RWPE1 (cell line): ENCODE results near the gene ZNF773.
A peak's percentile ranks its signal among the peaks of the same experiment; 100 is the strongest.
"Not testable (repeated sequence)": the region's sequence is repeated elsewhere in the genome, so short reads cannot be mapped to it uniquely, and the experiment has no call there.

Experiments used
- CTCF ChIA-PET: fragments of 350-600 bp; sonication (Branson Sonifier 250); formaldehyde crosslinking; extraction: SDS; loops from one replicate; lab custom pipeline; 2021; lab: Yijun Ruan, JAX
- POLR2A ChIA-PET: fragments of 400-600 bp; formaldehyde crosslinking; extraction: SDS; loops from one replicate; lab custom pipeline; 2020; ENCODE audit warnings: antibody characterized with exemption; ENCODE audit not compliant: low non-redundant PET; lab: Yijun Ruan, JAX
- DNase-seq: peaks from one replicate; pipeline ENCODE4 v3.0.0; 2012; ENCODE audit warnings: low spot score
- H3K27ac ChIP-seq: fragments of 450-650 bp; 2 replicates; pipeline ENCODE4 v1.5.1; 2017
- CTCF ChIP-seq: fragments of 450-650 bp; conservative IDR thresholded peaks from 2 replicates; pipeline ENCODE4 v1.5.1; 2017; ENCODE audit warnings: low read depth, mild to moderate bottlenecking

The ZNF773 gene

DNA sequence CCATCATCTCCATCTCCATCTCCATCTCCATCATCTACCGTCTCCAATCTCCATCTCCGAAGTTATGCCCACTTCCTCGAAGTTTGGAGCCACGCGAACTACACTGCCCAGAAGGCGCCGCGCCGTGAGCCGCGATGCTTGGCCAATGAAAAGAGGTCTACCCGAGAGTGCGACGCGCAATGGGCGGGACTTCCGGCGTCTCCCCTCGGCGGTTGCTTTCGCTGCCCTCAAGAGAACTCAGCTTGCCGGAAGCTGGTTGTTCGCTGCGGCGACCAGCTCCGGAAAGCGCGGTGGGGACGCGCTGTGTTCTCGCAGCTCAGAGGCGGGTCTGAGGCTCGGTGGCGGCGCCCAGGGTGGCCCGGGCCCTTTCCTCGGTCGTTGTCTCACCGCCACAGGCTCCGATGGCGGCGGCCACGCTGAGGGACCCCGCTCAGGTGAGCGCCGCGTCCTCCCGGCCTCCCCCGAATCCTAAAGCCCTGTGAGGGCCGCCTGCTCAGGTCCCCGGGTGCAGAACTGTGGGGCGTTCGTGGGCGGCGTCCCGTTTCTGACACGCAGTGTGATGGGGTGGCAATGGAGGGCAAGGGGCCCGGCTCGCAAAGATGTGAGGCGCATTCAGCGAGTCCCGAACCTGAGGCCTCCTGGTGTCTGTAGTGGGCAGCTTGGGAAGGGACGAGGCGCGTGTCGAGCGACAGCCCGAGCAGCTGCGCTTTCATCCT lies at the start of gene ZNF773:
Gene ZNF773, plus strand, starts transcription at position 259 of the 716 bp plus-strand sequence. Its CDS starts 143 bp downstream, at position 402.
- H3K27ac ChIP-seq: peak within 1 kb of the TSS; percentile 80
- POLR2A ChIA-PET: interaction anchor here (0.7 kb wide), 1 partner anchor 19 kb away, joined by 7 read pairs; no protein-coding TSS in a partner anchor
- DNase-seq: peak; percentile 85
- CTCF ChIA-PET: not testable (repeated sequence)

DNA sequence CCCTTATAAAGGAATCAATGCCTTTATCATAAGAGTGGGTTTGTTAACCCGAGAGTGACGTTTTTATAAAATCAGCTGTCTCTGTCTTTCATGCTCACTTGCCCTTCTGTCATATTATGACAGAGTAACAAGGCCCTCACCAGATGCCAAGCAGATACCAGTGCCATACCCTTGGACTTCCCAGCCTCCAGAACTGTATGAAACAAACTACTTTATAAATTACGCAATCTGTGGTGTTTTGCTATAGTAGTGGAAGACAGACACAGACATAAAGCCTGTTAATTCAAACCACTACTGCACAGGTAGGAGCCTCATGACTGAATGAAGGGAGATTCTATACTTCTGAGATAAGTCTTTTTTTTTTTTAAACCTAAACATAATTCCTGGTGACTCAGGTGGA lies 47.4 kb upstream of the ZNF773 start:
- CTCF ChIA-PET: no interaction called here

DNA sequence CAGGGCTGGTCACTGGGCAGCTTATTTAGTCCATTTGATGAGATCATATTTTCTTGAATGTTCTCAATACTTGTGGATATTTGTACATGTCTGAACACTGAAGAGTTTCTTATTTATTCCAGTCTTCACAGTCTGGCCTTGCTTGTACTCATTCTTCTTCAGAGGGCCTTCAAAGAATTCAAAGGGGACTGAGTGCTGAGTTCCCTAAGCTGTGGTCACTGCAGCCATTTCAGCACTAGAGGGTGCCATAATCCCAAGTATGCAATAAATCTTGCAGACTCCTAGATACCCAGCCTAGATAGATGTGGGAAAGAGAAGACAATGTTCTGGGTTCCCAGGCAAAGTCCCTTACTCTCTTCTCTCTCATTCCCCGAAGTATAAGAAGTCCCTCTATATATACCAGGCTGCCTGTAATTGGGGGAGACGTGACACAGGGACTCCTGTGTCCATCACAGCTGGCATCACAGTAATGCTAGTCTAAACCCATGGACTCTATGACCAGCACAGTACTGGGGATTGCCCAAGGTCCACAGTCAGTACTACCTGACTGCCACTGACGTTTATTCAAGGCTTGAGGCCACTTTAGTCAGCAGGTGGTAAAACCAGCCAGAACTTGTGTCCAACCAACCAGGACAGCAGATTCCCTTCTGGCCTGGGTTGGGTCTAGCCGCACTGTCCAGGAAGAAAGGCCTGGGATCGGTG lies 33.9 kb upstream of the ZNF773 start:
- H3K27ac ChIP-seq: no peak overlapping the region
- ChIA-PET CTCF (no interaction called here), POLR2A (no interaction called here)
- TF ChIP-seq CTCF: 0 out of 2 replicates have a peak, but pooled peaks have one; percentile 13
- DNase-seq: no peak

More for the DNA sequence above, 47.4 kb upstream of the ZNF773 start:
- no peak for DNase-seq
- POLR2A ChIA-PET: no interaction called here
- H3K27ac ChIP-seq: no peak overlapping the region
- TF ChIP-seq CTCF: no peak

GRCh38 chr19:57466489-57466888 lies 33.2 kb upstream of the ZNF773 start:
- no peak overlapping the region for H3K27ac ChIP-seq
- ChIA-PET POLR2A (no interaction called here), CTCF (no interaction called here)
- TF ChIP-seq CTCF: no peak
- DNase-seq: no peak

- POLR2A ChIA-PET: no interaction called here
- no peak for TF ChIP-seq CTCF
- no peak overlapping the region for H3K27ac ChIP-seq
- CTCF ChIA-PET: no interaction called here
- DNase-seq: no peak
Observed at GRCh38 chr19:57473646-57474045, 26.1 kb upstream of the ZNF773 start.

DNA sequence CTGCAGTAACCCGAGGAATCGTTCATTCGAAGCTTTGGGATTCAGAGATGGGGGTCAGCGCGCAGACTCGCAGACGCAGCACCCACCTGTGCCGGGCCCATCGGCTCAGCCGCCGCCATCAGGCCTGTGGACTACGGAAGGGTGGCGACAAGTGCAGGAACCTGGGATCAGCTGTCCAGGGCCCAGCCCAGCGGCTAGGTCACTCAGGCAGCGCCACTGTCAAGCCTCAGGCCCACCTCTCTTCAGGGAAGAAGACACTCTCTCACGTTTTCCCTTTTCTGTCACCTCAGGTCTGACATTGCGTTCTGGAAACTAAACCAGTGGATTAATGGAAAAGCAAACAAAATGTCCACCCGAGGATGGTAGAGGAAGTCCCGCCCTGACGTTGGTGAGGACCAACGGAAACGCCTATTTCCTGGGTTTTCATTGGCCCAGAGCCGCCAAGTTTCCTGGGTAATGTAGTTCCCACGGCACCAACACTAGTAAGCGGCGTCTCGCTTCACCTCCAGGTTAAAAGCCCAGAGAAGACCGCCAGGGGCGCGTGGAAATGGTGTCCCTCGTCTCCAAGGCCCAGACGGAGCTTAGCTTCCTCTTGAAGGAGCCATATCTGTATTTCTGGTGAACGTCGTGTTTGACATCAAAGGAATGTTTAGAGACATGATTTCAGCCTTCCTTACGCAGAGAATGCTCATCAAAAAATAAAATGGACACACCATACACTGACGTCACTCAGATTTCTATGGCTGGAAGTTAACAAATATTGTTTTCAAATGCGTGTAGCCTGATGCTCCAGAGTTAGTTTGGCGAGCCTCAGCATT lies 22.3 kb upstream of the ZNF773 start, which contains the start of gene ZNF772:
Gene ZNF772, minus strand, starts transcription at position 376 of the 818 bp plus-strand sequence. Its CDS starts 257 bp downstream, at position 119.
- peak within 1 kb of the TSS; percentile 62 for H3K27ac ChIP-seq
- POLR2A ChIA-PET: no interaction called here
- peak; percentile 39 for TF ChIP-seq CTCF
- DNase-seq: peak; percentile 90
- CTCF ChIA-PET: interaction anchor here (0.6 kb wide), 4 partner anchors 370 to 1813 kb away, joined by 3 to 4 read pairs (median 4); no protein-coding TSS in a partner anchor

DNA sequence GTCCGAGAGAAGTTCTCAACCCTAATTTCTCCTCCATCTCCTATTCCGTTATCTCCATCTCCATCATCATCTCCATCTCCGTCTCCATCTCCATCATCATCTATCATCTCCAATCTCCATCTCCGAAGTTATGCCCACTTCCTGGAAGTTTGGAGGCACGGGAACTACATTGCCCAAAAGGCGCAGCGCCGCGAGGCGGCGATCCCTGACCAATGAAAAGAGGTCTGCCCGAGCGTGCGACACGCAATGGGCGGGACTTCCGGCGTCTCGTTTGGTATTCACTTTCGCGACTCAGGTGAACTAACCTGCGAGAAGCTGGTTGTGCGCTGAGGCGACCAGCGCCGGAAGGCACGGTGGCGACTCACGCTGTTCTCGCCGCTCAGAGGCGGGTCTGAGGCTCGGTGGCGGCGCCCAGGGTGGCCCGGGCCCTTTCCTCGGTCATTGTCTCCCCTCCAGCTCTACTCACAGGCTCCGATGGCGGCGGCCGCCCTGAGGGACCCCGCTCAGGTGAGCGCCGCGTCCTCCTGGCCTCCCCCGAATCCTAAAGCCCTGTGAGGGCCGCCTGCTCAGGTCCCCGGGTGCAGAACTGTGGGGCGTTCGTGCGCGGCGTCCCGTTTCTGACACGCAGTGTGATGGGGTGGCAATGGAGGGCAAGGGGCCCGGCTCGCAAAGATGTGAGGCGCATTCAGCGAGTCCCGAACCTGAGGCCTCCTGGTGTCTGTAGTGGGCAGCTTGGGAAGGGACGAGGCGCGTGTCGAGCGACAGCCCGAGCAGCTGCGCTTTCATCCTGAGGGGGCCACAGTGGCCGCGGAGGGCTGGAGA lies 12.1 kb upstream of the ZNF773 start, which contains the start of gene ZNF419:
Gene ZNF419, plus strand, starts transcription at position 274 of the 822 bp plus-strand sequence. Its CDS starts 201 bp downstream, at position 475.
- CTCF ChIA-PET: interaction anchor here (0.7 kb wide), 1 partner anchor 755 kb away, joined by 3 read pairs; no protein-coding TSS in a partner anchor
- DNase-seq: peak; percentile 90
- peak within 1 kb of the TSS; percentile 70 for H3K27ac ChIP-seq
- POLR2A ChIA-PET: not testable (repeated sequence)

GRCh38 chr19:57488299-57488644 lies 11.5 kb upstream of the ZNF773 start:
- CTCF ChIA-PET, POLR2A ChIA-PET, H3K27ac ChIP-seq, DNase-seq: not testable (repeated sequence)

DNA sequence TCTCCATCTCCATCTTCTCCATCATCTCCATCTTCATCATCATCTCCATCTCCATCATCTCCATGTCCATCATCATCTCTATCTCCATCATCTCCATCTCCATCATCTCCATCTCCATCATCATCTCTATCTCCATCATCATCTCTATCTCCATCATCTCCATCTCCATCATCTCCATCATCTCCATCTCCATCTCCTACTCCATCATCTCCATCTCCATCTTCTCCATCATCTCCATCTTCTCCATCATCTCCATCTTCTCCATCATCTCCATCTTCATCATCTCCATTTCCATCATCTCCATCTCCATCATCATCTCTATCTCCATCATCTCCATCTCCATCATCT lies 432 bp upstream of the ZNF773 start:
- CTCF ChIA-PET, H3K27ac ChIP-seq, DNase-seq: not testable (repeated sequence)
- POLR2A ChIA-PET: interaction anchor here (0.7 kb wide), 1 partner anchor 18 kb away, joined by 7 read pairs; no protein-coding TSS in a partner anchor

GRCh38 chr19:57500400-57500799 lies 662 bp downstream of the ZNF773 start:
- POLR2A ChIA-PET, CTCF ChIA-PET, DNase-seq: not testable (repeated sequence)
- peak overlapping the region; percentile 80; the same call in 1 of the 2 replicates for H3K27ac ChIP-seq
